ENCODE measurements around the gene UGT2B28. TPM values are rescaled to one million over a fixed set of nuclear protein-coding genes. Genes with fewer than 3 reads are reported as not detected.

The UGT2B28 gene
- total and polyA plus RNA-seq, 2 of the 8 experiments (the other 6 are each of a cell fraction or from before 2014, with no cell fraction given), result not detected

DNA sequence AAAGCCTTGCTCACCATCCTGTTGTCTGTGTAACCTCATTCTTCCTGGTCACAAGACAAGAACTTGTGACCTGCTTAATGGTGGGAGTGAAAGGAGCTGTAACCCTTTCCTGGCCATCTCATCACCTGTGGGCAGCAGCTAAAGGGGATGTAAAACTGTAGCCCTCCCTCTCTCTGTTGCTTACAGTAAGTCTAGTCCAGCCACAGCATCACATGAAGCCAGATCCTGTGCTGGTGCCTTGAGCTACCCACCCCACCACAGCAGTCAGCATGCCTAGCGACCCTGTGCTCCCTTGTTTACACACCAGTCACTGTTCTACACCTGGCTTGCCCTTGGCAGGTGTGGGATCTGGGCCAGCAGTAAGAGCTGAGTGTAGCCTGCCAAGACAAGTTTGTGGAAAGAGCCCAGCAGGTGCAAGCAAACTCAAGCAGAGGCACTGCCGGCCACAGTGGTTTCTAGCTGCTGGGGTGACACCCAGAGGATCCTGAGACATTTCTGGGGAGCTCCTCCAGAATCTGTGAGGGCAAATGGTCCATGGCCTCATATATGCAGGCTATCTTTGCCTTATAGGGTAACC lies 41.0 kb downstream of the UGT2B28 start:
- 89% methylated on average over 2 of the region's 2 CpGs; no CpG with 5 or more reads in 1 of the 2 experiments for WGBS, 2 experiments (ENCODE audit: extremely low coverage in 1 of 2, insufficient coverage in 1 of 2, insufficient read length in 1 of 2, insufficient replicate concordance in 2 of 2, low coverage in 1 of 2, low lambda C conversion rate in 2 of 2, missing lambda C conversion rate in 1 of 2)
- TF ChIP-seq SUZ12 (IDR thresholded peaks at IDR 0.05; ENCODE audit: low read length), result no peak
- no peak for TF ChIP-seq SIN3A (conservative IDR thresholded peaks at IDR 0.05 in 1 of 2, IDR thresholded peaks at IDR 0.05 in 1 of 2; ENCODE audit: low read depth in 1 of 2, low read length in 2 of 2)
- TF ChIP-seq, protein P1, sequence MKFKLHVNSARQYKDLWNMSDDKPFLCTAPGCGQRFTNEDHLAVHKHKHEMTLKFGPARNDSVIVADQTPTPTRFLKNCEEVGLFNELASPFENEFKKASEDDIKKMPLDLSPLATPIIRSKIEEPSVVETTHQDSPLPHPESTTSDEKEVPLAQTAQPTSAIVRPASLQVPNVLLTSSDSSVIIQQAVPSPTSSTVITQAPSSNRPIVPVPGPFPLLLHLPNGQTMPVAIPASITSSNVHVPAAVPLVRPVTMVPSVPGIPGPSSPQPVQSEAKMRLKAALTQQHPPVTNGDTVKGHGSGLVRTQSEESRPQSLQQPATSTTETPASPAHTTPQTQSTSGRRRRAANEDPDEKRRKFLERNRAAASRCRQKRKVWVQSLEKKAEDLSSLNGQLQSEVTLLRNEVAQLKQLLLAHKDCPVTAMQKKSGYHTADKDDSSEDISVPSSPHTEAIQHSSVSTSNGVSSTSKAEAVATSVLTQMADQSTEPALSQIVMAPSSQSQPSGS (IDR thresholded peaks at IDR 0.05; ENCODE audit: low read length), result no peak
- TF ChIP-seq, protein P2, sequence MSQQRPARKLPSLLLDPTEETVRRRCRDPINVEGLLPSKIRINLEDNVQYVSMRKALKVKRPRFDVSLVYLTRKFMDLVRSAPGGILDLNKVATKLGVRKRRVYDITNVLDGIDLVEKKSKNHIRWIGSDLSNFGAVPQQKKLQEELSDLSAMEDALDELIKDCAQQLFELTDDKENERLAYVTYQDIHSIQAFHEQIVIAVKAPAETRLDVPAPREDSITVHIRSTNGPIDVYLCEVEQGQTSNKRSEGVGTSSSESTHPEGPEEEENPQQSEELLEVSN (IDR thresholded peaks at IDR 0.05), result no peak
- no peak for TF ChIP-seq GABPA (IDR thresholded peaks at IDR 0.05; ENCODE audit: borderline replicate concordance, insufficient read depth, low read length)
- TF ChIP-seq GTF2F1 (IDR thresholded peaks at IDR 0.05; ENCODE audit: borderline replicate concordance, low read depth, low read length), result no peak
- TF ChIP-seq POU5F1 (IDR thresholded peaks at IDR 0.05; ENCODE audit: low read depth, low read length), result no peak
- TF ChIP-seq CTBP2 (IDR thresholded peaks at IDR 0.05; ENCODE audit: borderline replicate concordance, insufficient read depth, insufficient read length, low read length), result no peak
- no peak for TF ChIP-seq BACH1 (IDR thresholded peaks at IDR 0.05; ENCODE audit: low read length)
- TF ChIP-seq YY1 (IDR thresholded peaks at IDR 0.05; ENCODE audit: low read depth, low read length), result no peak
- TF ChIP-seq CBX8 (IDR thresholded peaks at IDR 0.05; ENCODE audit: borderline replicate concordance, low read depth, low read length), result no peak

More for the DNA sequence above, 41.0 kb downstream of the UGT2B28 start:
- no peak overlapping the region for H3K4ac ChIP-seq (replicated peaks; ENCODE audit: insufficient read length, low read depth, low read length)
- no peaks in the 10 kb centered on the region for H3K79me1 ChIP-seq (ENCODE audit: low read depth, low read length)
- no peak overlapping the region for H4K8ac ChIP-seq (ENCODE audit: extremely low read depth, insufficient read depth, low read length)
- ChIA-PET POLR2A (ENCODE audit: partially characterized antibody) (no interaction called here), CTCF (ENCODE audit: partially characterized antibody) (interaction anchor here (0.7 to 1.8 kb wide), 7 partner anchors 11 to 295 kb away, joined by 3 to 9 read pairs (median 3); no protein-coding TSS in a partner anchor)
- H3K18ac ChIP-seq (ENCODE audit: extremely low read depth, low read length), result no peak overlapping the region
- no peak overlapping the region for H4K91ac ChIP-seq (replicated peaks; ENCODE audit: insufficient read length, low read length)
- no peak overlapping the region for H2BK15ac ChIP-seq (ENCODE audit: low read length)
- H2BK12ac ChIP-seq (ENCODE audit: low read depth, low read length), result no peak overlapping the region
- H3K27ac ChIP-seq (ENCODE audit: low read depth, low read length), result no peak overlapping the region
- no peaks in the 10 kb centered on the region for H3K27me3 ChIP-seq (replicated peaks in 1 of 4; ENCODE audit: control insufficient read depth in 3 of 4, extremely low read depth in 1 of 4, insufficient read depth in 3 of 4, low read length in 3 of 4)
- no peaks in the 10 kb centered on the region for H3K4me1 ChIP-seq (replicated peaks in 1 of 4; ENCODE audit: control insufficient read depth in 3 of 4, insufficient read depth in 4 of 4, low read length in 3 of 4)
- no peak overlapping the region for H3K23ac ChIP-seq (ENCODE audit: insufficient read length)
- no peak overlapping the region for H2BK5ac ChIP-seq (ENCODE audit: low read depth, low read length)
- H2AFZ ChIP-seq (ENCODE audit: low read length), result no peak overlapping the region; the same call in none of the 2 replicates
- no peaks in the 10 kb centered on the region for H3K9me3 ChIP-seq (ENCODE audit: insufficient read depth in 2 of 2, low read depth in 1 of 2, low read length in 1 of 2)
- no peak overlapping the region for H3K4me2 ChIP-seq (ENCODE audit: insufficient read depth in 1 of 2, low read depth in 2 of 2, low read length in 2 of 2)
- H2BK20ac ChIP-seq (ENCODE audit: low read length), result no peak overlapping the region
- H4K20me1 ChIP-seq (replicated peaks in 1 of 2; ENCODE audit: control insufficient read depth in 1 of 2, insufficient read depth in 2 of 2, low read length in 2 of 2), result no peaks in the 10 kb centered on the region
- FAIRE-seq, result no peak
- no peak overlapping the region for H3K56ac ChIP-seq (replicated peaks; ENCODE audit: insufficient read length, low read depth, low read length)
- H2AK5ac ChIP-seq (ENCODE audit: low read depth, low read length), result no peak overlapping the region
- no peak overlapping the region for H3K14ac ChIP-seq (ENCODE audit: insufficient read length)
- no peaks in the 10 kb centered on the region for H3K79me2 ChIP-seq (ENCODE audit: control insufficient read depth in 1 of 2, insufficient read depth in 2 of 2, low read length in 2 of 2)
- no peak overlapping the region for H2BK120ac ChIP-seq (replicated peaks; ENCODE audit: low read depth, low read length)
- no peaks in the 10 kb centered on the region for H3K23me2 ChIP-seq (ENCODE audit: low read depth, low read length)
- no peak overlapping the region for H3K4me3 ChIP-seq (ENCODE audit: extremely low read depth in 1 of 4, insufficient read depth in 2 of 4, low read depth in 3 of 4, low read length in 4 of 4)
- H3K9ac ChIP-seq (replicated peaks in 1 of 4; ENCODE audit: extremely low read depth in 1 of 4, low read depth in 3 of 4, low read length in 3 of 4), result no peak overlapping the region
- H3K36me3 ChIP-seq (ENCODE audit: control insufficient read depth in 2 of 4, insufficient read depth in 4 of 4, low read length in 3 of 4), result no peaks in the 10 kb centered on the region
- no peak for DNase-seq (ENCODE audit: low read depth in 1 of 2, low spot score in 2 of 2)
- H4K5ac ChIP-seq (ENCODE audit: insufficient read length, low read depth, low read length), result no peak overlapping the region
